IMR-90 (cell line): ENCODE measurements around the gene PTAR1. TPM values are rescaled to one million over a fixed set of nuclear protein-coding genes. Genes with fewer than 3 reads are reported as not detected.
A peak's percentile ranks its signal among the peaks of the same experiment; 100 is the strongest.

Experiments used
- ATAC-seq: fragments of 200-7000 bp; cut with Tn5 transposase; 2 replicates; pipeline ENCODE4 v1.9.1; 2020; ENCODE audit warnings: low read depth, mild to moderate bottlenecking, moderate library complexity
- BruUV-seq: library from RNA; stranded (reverse); fragments of 400-500 nt; replicated peaks from 2 replicates; lab custom pipeline; 2021; lab: Mats Ljungman, UMichigan
- CTCF ChIA-PET: fragments of 300-600 bp; formaldehyde crosslinking; extraction: SDS; loops from one replicate; lab custom pipeline; 2021; ENCODE audit warnings: antibody characterized with exemption; lab: Yijun Ruan, JAX
- POLR2A ChIA-PET: fragments of 300-600 bp; sonication (Branson Sonifier 250); formaldehyde crosslinking; loops from one replicate; lab custom pipeline; 2022; ENCODE audit warnings: antibody characterized with exemption; ENCODE audit not compliant: unreplicated experiment; lab: Charles Lee
- DNase-seq: peaks from one replicate; pipeline ENCODE4 v3.0.0; 2013
- H2AFZ ChIP-seq: replicated peaks from 2 replicates; pipeline ENCODE3; 2013; ENCODE audit warnings: low read length, mild to moderate bottlenecking; ENCODE audit not compliant: poor library complexity
- H2AK5ac ChIP-seq: 2 replicates; pipeline ENCODE4 v1.6.1; 2013; ENCODE audit warnings: low read depth, low read length, inconsistent platforms
- H2AK9ac ChIP-seq: replicated peaks from 2 replicates; pipeline ENCODE3; 2013; ENCODE audit warnings: mild to moderate bottlenecking, low read depth, low read length, moderate library complexity; ENCODE audit not compliant: poor library complexity
- H2BK120ac ChIP-seq: 2 replicates; pipeline ENCODE4 v1.6.1; 2013; ENCODE audit warnings: low read depth, low read length, inconsistent platforms
- H2BK15ac ChIP-seq: 3 replicates; pipeline ENCODE4 v1.6.1; 2013; ENCODE audit warnings: low read depth, low read length, inconsistent platforms
- H2BK20ac ChIP-seq: 2 replicates; pipeline ENCODE4 v1.6.1; 2013; ENCODE audit warnings: low read depth, mild to moderate bottlenecking, inconsistent platforms, low read length, moderate library complexity
- H2BK5ac ChIP-seq: 2 replicates; pipeline ENCODE4 v1.6.1; 2013; ENCODE audit warnings: mild to moderate bottlenecking, low read depth, low read length, inconsistent platforms; ENCODE audit not compliant: poor library complexity, severe bottlenecking
- H3K14ac ChIP-seq: replicated peaks from 2 replicates; pipeline ENCODE4 v1.6.1; 2013; ENCODE audit warnings: low read depth, low read length, inconsistent platforms
- H3K18ac ChIP-seq: 2 replicates; pipeline ENCODE4 v1.6.1; 2013; ENCODE audit warnings: low read depth, low read length, control low read depth
- H3K23ac ChIP-seq: 2 replicates; pipeline ENCODE4 v1.6.1; 2013; ENCODE audit warnings: low read depth, low read length, inconsistent platforms
- H3K27ac ChIP-seq: 2 replicates; pipeline ENCODE4 v1.5.1; 2013; ENCODE audit warnings: mild to moderate bottlenecking, control low read depth, low read length; ENCODE audit not compliant: insufficient read depth
- H3K27me3 ChIP-seq: 2 replicates; pipeline ENCODE4 v1.6.1; 2013; ENCODE audit warnings: low read length; ENCODE audit not compliant: control insufficient read depth, insufficient read depth
- H3K36me3 ChIP-seq: 2 replicates; pipeline ENCODE4 v1.6.1; 2013; ENCODE audit warnings: low read length, mixed read lengths; ENCODE audit not compliant: control insufficient read depth, insufficient read depth
- H3K4ac ChIP-seq: 2 replicates; pipeline ENCODE4 v1.6.1; 2013; ENCODE audit warnings: low read depth, low read length, inconsistent platforms
- H3K4me1 ChIP-seq: 2 replicates; pipeline ENCODE4 v1.6.1; 2013; ENCODE audit warnings: low read length, mixed read lengths; ENCODE audit not compliant: control insufficient read depth, insufficient read depth
- H3K4me2 ChIP-seq: 2 replicates; pipeline ENCODE4 v1.6.1; 2013; ENCODE audit warnings: low read depth, mild to moderate bottlenecking, control low read depth, low read length, moderate library complexity
- H3K4me3 ChIP-seq: 2 replicates; pipeline ENCODE4 v1.5.1; 2013; ENCODE audit warnings: low read depth, mild to moderate bottlenecking, control low read depth, low read length, moderate library complexity; ENCODE audit not compliant: insufficient read depth
- H3K56ac ChIP-seq: 2 replicates; pipeline ENCODE4 v1.6.1; 2013; ENCODE audit warnings: low read length, inconsistent platforms; ENCODE audit not compliant: insufficient read depth; ENCODE audit errors: extremely low read depth
- H3K79me1 ChIP-seq, 2 experiments: 2 replicates each; pipeline ENCODE4 v1.6.1; 2013; ENCODE audit warnings: low read length in 2 of 2, inconsistent platforms in 1 of 2, low read depth in 1 of 2
- H3K9ac ChIP-seq: 2 replicates; pipeline ENCODE4 v1.6.1; 2013; ENCODE audit warnings: low read depth, low read length, control low read depth
- H3K9me1 ChIP-seq: 2 replicates; pipeline ENCODE4 v1.6.1; 2013; ENCODE audit warnings: low read length, inconsistent platforms; ENCODE audit not compliant: insufficient read depth
- H3K9me3 ChIP-seq: 2 replicates; pipeline ENCODE4 v1.6.1; 2013; ENCODE audit warnings: low read length; ENCODE audit not compliant: control insufficient read depth, insufficient read depth
- H4K20me1 ChIP-seq: 2 replicates; pipeline ENCODE4 v1.6.1; 2013; ENCODE audit warnings: low read length, inconsistent platforms; ENCODE audit not compliant: insufficient read depth
- H4K5ac ChIP-seq: 2 replicates; pipeline ENCODE4 v1.6.1; 2013; ENCODE audit warnings: mild to moderate bottlenecking, low read depth, low read length, control low read depth
- H4K8ac ChIP-seq, 2 experiments: 2 replicates each; pipeline ENCODE4 v1.6.1; 2013; ENCODE audit warnings: low read depth in 2 of 2, low read length in 2 of 2, control low read depth in 1 of 2, inconsistent platforms in 1 of 2
- H4K91ac ChIP-seq: 2 replicates; pipeline ENCODE4 v1.6.1; 2013; ENCODE audit warnings: low read depth, low read length, inconsistent platforms; ENCODE audit not compliant: insufficient read depth
- BHLHE40 ChIP-seq: fragments of 150-350 bp; IDR thresholded peaks from 2 replicates; pipeline ENCODE4 v1.6.1; 2016; ENCODE audit warnings: mild to moderate bottlenecking, low read depth, low read length
- CEBPB ChIP-seq: IDR thresholded peaks from 2 replicates; pipeline ENCODE4 v1.6.1; 2012; ENCODE audit warnings: low read depth, low read length, improper control_type of control experiment
- CHD1 ChIP-seq: IDR thresholded peaks from 2 replicates; pipeline ENCODE4 v1.6.1; 2012; ENCODE audit warnings: low read depth, low read length, improper control_type of control experiment
- ELK1 ChIP-seq: fragments of 150-350 bp; IDR thresholded peaks from 2 replicates; pipeline ENCODE4 v1.6.1; 2016; ENCODE audit warnings: low read depth, mild to moderate bottlenecking, low read length, moderate library complexity, borderline replicate concordance
- FOS ChIP-seq: fragments of 150-350 bp; IDR thresholded peaks from 2 replicates; pipeline ENCODE4 v1.6.1; 2016; ENCODE audit warnings: low read depth, low read length
- MAFK ChIP-seq: IDR thresholded peaks from 2 replicates; pipeline ENCODE4 v1.6.1; 2012; ENCODE audit warnings: low read depth, low read length, improper control_type of control experiment
- MAZ ChIP-seq: IDR thresholded peaks from 2 replicates; pipeline ENCODE4 v1.6.1; 2012; ENCODE audit warnings: low read depth, mild to moderate bottlenecking, low read length, improper control_type of control experiment, moderate library complexity, borderline replicate concordance
- MXI1 ChIP-seq: IDR thresholded peaks from 2 replicates; pipeline ENCODE4 v1.6.1; 2012; ENCODE audit warnings: low read depth, mild to moderate bottlenecking, low read length, moderate library complexity, borderline replicate concordance
- NFE2L2 ChIP-seq: fragments of 150-350 bp; IDR thresholded peaks from 2 replicates; pipeline ENCODE4 v1.6.1; 2016; ENCODE audit warnings: low read depth, mild to moderate bottlenecking, low read length
- POLR2A ChIP-seq: IDR thresholded peaks from 2 replicates; pipeline ENCODE4 v1.6.1; 2012; ENCODE audit warnings: mild to moderate bottlenecking, low read depth, low read length
- RAD21 ChIP-seq: IDR thresholded peaks from 2 replicates; pipeline ENCODE4 v1.6.1; 2012; ENCODE audit warnings: low read length, improper control_type of control experiment
- RCOR1 ChIP-seq: IDR thresholded peaks from 2 replicates; pipeline ENCODE4 v1.6.1; 2012; ENCODE audit warnings: mild to moderate bottlenecking, low read length, improper control_type of control experiment; ENCODE audit not compliant: insufficient replicate concordance
- RFX5 ChIP-seq: IDR thresholded peaks from 2 replicates; pipeline ENCODE4 v1.8.0; 2012; ENCODE audit warnings: low read depth, mild to moderate bottlenecking, low read length, moderate library complexity
- SMC3 ChIP-seq: fragments of 150-350 bp; IDR thresholded peaks from 2 replicates; pipeline ENCODE4 v1.6.1; 2016; ENCODE audit warnings: low read depth, mild to moderate bottlenecking, antibody characterized with exemption, low read length, moderate library complexity
- USF2 ChIP-seq: fragments of 150-350 bp; IDR thresholded peaks from 2 replicates; pipeline ENCODE4 v1.6.1; 2017; ENCODE audit warnings: mild to moderate bottlenecking, antibody characterized with exemption, low read length, low read depth
- WGBS, 2 experiments: methylation state at CpG; one replicate each; pipeline versions ENCODE4 v1.1.5 to v1.1.7; 2013; ENCODE audit warnings: missing lambda C conversion rate in 2 of 2; ENCODE audit not compliant: insufficient read length in 1 of 2; ENCODE audit errors: extremely low coverage in 2 of 2; 5-methylcytosine and 5-hydroxymethylcytosine counted together
- dilution Hi-C: fragments of 300-500 bp; cut with HindIII; formaldehyde crosslinking; loops from one replicate; pipeline ENCODE4 v1.14.3; 2018; ENCODE audit warnings: low sequenced_read_pairs; ENCODE audit not compliant: unreplicated experiment
- in situ Hi-C: fragments of 300-500 bp; cut with MboI; formaldehyde crosslinking; loops from 3 replicates; pipeline ENCODE4 v1.14.3; 2019; ENCODE audit warnings: low sequenced_read_pairs, inconsistent platforms, mixed read lengths
- intact Hi-C: fragments of 100-400 bp; cut with micrococcal nuclease; formaldehyde crosslinking; loops from 2 replicates; pipeline ENCODE4 v1.10.0; 2022
- polyA plus RNA-seq, 3 experiments: library from polyadenylated mRNA; depleted of rRNA; stranded (reverse); fragments of >200 nt; gene quantifications; 2 replicates each; pipeline ENCODE4 v1.2.3, GENCODE V29; 2012; ENCODE audit warnings: low replicate concordance in 1 of 3
- total RNA-seq: library from RNA; depleted of rRNA; stranded (reverse); fragments of >200 nt; gene quantifications from 2 replicates; pipeline ENCODE4 v1.2.3, GENCODE V29; 2012
- TF ChIP-seq, protein P1 (sequence below): conservative IDR thresholded peaks from 2 replicates; pipeline ENCODE4 v1.5.1; 2012; ENCODE audit warnings: mild to moderate bottlenecking, low read depth, low read length, improper control_type of control experiment

Gene PTAR1
- total and polyA plus RNA-seq, 2 of the 4 experiments (the other 2 are of a cell fraction), result 10.6 to 110 TPM

- H3K27ac ChIP-seq, result no peak overlapping the region
- no peak overlapping the region for H4K91ac ChIP-seq
- H4K20me1 ChIP-seq, result no peaks in the 10 kb centered on the region
- intact Hi-C loops, result no loop called here
- H3K4me3 ChIP-seq, result no peak overlapping the region
- no peak overlapping the region for H2AK5ac ChIP-seq
- in situ Hi-C loops, result loop anchor here (10.0 kb wide), 1 partner anchor 56 kb away; no protein-coding TSS in a partner anchor
- ChIA-PET POLR2A (no interaction called here), CTCF (interaction anchor here (1.4 to 1.6 kb wide), 2 partner anchors 13 to 53 kb away, joined by 3 to 5 read pairs; no protein-coding TSS in a partner anchor)
- no peak overlapping the region for H3K4ac ChIP-seq
- DNase-seq (peak; percentile 62), ATAC-seq (no peak)
- no peak overlapping the region for H2BK15ac ChIP-seq
- no peak overlapping the region for H4K8ac ChIP-seq
- H3K4me1 ChIP-seq, result no peaks in the 10 kb centered on the region; the same call in 1 of the 2 replicates
- no CpG with 5 or more reads among the region's 4 CpGs for WGBS, 2 experiments
- H3K4me2 ChIP-seq, result no peak overlapping the region
- no peaks in the 10 kb centered on the region for H3K9me1 ChIP-seq
- H2BK20ac ChIP-seq, result no peak overlapping the region
- H2AK9ac ChIP-seq, result no peak overlapping the region
- H3K9ac ChIP-seq, result no peak overlapping the region
- H3K79me1 ChIP-seq, result no peaks in the 10 kb centered on the region
- H4K5ac ChIP-seq, result no peak overlapping the region
- peaks cover 11% of the 10 kb centered on the region; the same call in 1 of the 2 replicates for H3K27me3 ChIP-seq
- no peaks in the 10 kb centered on the region for H3K9me3 ChIP-seq
- H3K36me3 ChIP-seq, result no peaks in the 10 kb centered on the region
- no peak overlapping the region for H3K18ac ChIP-seq
- no peak overlapping the region for H3K14ac ChIP-seq
- H2AFZ ChIP-seq, result no peak overlapping the region
- H2BK120ac ChIP-seq, result no peak overlapping the region
- H3K56ac ChIP-seq, result no peak overlapping the region
- BruUV-seq, result no TSS peak
- no peak overlapping the region for H2BK5ac ChIP-seq
- dilution Hi-C loops, result no loop called here
- no peak overlapping the region for H3K23ac ChIP-seq
- no peak for TF ChIP-seq RCOR1
- TF ChIP-seq CEBPB, result no peak
- TF ChIP-seq MAZ, result no peak
- no peak for TF ChIP-seq POLR2A
- no peak for TF ChIP-seq USF2
- no peak for TF ChIP-seq FOS
- TF ChIP-seq NFE2L2, result no peak
- TF ChIP-seq RAD21, result no peak
- no peak for TF ChIP-seq ELK1
- no peak for TF ChIP-seq MAFK
- no peak for TF ChIP-seq CHD1
- TF ChIP-seq, protein P1, sequence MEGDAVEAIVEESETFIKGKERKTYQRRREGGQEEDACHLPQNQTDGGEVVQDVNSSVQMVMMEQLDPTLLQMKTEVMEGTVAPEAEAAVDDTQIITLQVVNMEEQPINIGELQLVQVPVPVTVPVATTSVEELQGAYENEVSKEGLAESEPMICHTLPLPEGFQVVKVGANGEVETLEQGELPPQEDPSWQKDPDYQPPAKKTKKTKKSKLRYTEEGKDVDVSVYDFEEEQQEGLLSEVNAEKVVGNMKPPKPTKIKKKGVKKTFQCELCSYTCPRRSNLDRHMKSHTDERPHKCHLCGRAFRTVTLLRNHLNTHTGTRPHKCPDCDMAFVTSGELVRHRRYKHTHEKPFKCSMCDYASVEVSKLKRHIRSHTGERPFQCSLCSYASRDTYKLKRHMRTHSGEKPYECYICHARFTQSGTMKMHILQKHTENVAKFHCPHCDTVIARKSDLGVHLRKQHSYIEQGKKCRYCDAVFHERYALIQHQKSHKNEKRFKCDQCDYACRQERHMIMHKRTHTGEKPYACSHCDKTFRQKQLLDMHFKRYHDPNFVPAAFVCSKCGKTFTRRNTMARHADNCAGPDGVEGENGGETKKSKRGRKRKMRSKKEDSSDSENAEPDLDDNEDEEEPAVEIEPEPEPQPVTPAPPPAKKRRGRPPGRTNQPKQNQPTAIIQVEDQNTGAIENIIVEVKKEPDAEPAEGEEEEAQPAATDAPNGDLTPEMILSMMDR, result no peak
- no peak for TF ChIP-seq BHLHE40
- TF ChIP-seq SMC3, result no peak
- no peak for TF ChIP-seq MXI1
- no peak for TF ChIP-seq RFX5
Observed at GRCh38 chr9:69798744-69799143, 38.9 kb upstream of the PTAR1 start.
